WTC11 (cell line): ENCODE results near the gene PNP. TPM values are rescaled to one million over a fixed set of nuclear protein-coding genes. Genes with fewer than 3 reads are reported as not detected.

Source experiments
- ATAC-seq: fragments of 200-7000 bp; cut with Tn5 transposase; 2 replicates; pipeline ENCODE4 v1.10.0; 2021; ENCODE audit warnings: mild to moderate bottlenecking, moderate library complexity
- CTCF ChIA-PET: fragments of 300-600 bp; sonication (Branson Sonifier 250); formaldehyde crosslinking; loops from one replicate; lab custom pipeline; 2021; ENCODE audit warnings: antibody characterized with exemption; lab: Charles Lee
- POLR2A ChIA-PET: fragments of 350-600 bp; sonication (Branson Sonifier 250); formaldehyde crosslinking; loops from one replicate; lab custom pipeline; 2021; ENCODE audit warnings: antibody characterized with exemption; lab: Charles Lee
- DNase-seq: peaks from one replicate; pipeline ENCODE4 v3.0.0; 2021; ENCODE audit warnings: low spot score
- H3K27ac Mint-ChIP-seq: 2 replicates; pipeline ENCODE4 v1.8.0; 2021; ENCODE audit warnings: mixed read lengths
- H3K27me3 Mint-ChIP-seq: 2 replicates; pipeline ENCODE4 v1.8.0; 2021; ENCODE audit warnings: low read depth, mild to moderate bottlenecking, moderate library complexity, mixed read lengths
- H3K36me3 Mint-ChIP-seq: 2 replicates; pipeline ENCODE4 v1.8.0; 2021; ENCODE audit warnings: mixed read lengths
- H3K4me1 Mint-ChIP-seq: 2 replicates; pipeline ENCODE4 v1.8.0; 2022; ENCODE audit warnings: mixed read lengths
- H3K4me3 Mint-ChIP-seq: 2 replicates; pipeline ENCODE4 v1.8.0; 2021; ENCODE audit warnings: mild to moderate bottlenecking, moderate library complexity, mixed read lengths
- H3K9me3 Mint-ChIP-seq: 2 replicates; pipeline ENCODE4 v1.8.0; 2021; ENCODE audit warnings: mixed read lengths
- AFF4 ChIP-seq: sonication (generic); formaldehyde crosslinking; IDR thresholded peaks from 2 replicates; pipeline ENCODE4 v1.8.1; 2023; ENCODE audit warnings: mild to moderate bottlenecking, missing genetic modification reagents, borderline replicate concordance
- FOXK1 ChIP-seq: sonication (generic); formaldehyde crosslinking; IDR thresholded peaks from 2 replicates; pipeline ENCODE4 v1.8.0; 2022; ENCODE audit warnings: mild to moderate bottlenecking, moderate library complexity, missing genetic modification reagents
- IRF2 ChIP-seq: sonication (generic); formaldehyde crosslinking; IDR thresholded peaks from 2 replicates; pipeline ENCODE4 v1.8.0; 2022; ENCODE audit warnings: low read depth, missing genetic modification reagents, borderline replicate concordance
- JUN ChIP-seq: sonication (generic); formaldehyde crosslinking; IDR thresholded peaks from 2 replicates; pipeline ENCODE4 v1.8.0; 2023; ENCODE audit warnings: mild to moderate bottlenecking, missing genetic modification reagents
- MXD4 ChIP-seq: fragments of 250-450 bp; sonication (Bioruptor Pico); IDR thresholded peaks from 2 replicates; pipeline ENCODE4 v1.8.0; 2021; ENCODE audit warnings: mild to moderate bottlenecking, moderate library complexity, borderline replicate concordance
- PREB ChIP-seq: sonication (generic); formaldehyde crosslinking; IDR thresholded peaks from 2 replicates; pipeline ENCODE4 v1.8.1; 2022; ENCODE audit warnings: mild to moderate bottlenecking, missing genetic modification reagents, moderate library complexity, borderline replicate concordance
- RELA ChIP-seq: sonication (generic); formaldehyde crosslinking; IDR thresholded peaks from 2 replicates; pipeline ENCODE4 v1.8.1; 2022; ENCODE audit warnings: missing genetic modification reagents, mild to moderate bottlenecking, borderline replicate concordance
- TCF7 ChIP-seq: sonication (generic); formaldehyde crosslinking; IDR thresholded peaks from 2 replicates; pipeline ENCODE4 v1.8.0; 2022; ENCODE audit warnings: mild to moderate bottlenecking, low read depth, missing genetic modification reagents, moderate library complexity
- ZNF138 ChIP-seq: sonication (generic); formaldehyde crosslinking; conservative IDR thresholded peaks from 2 replicates; pipeline ENCODE4 v1.8.1; 2022; ENCODE audit warnings: mild to moderate bottlenecking, moderate library complexity, missing genetic modification reagents
- ZNF671 ChIP-seq: fragments of 250-450 bp; sonication (Bioruptor Pico); IDR thresholded peaks from 2 replicates; pipeline ENCODE4 v1.8.0; 2021; ENCODE audit warnings: mild to moderate bottlenecking
- ZSCAN18 ChIP-seq: fragments of 250-450 bp; sonication (Bioruptor Pico); IDR thresholded peaks from 2 replicates; pipeline ENCODE4 v2.1.2; 2022; ENCODE audit warnings: mild to moderate bottlenecking, moderate library complexity
- total RNA-seq: library from RNA; stranded (reverse); gene quantifications from 3 replicates; pipeline ENCODE4 v1.2.3, GENCODE V29; 2021
- TF ChIP-seq, protein P1 (sequence below): sonication (generic); formaldehyde crosslinking; IDR thresholded peaks from 2 replicates; pipeline ENCODE4 v1.8.0; 2022; ENCODE audit warnings: mild to moderate bottlenecking, missing genetic modification reagents
- TF ChIP-seq, protein P2 (sequence below): sonication (generic); formaldehyde crosslinking; IDR thresholded peaks from 2 replicates; pipeline ENCODE4 v1.8.0; 2023; ENCODE audit warnings: missing genetic modification reagents
- TF ChIP-seq, protein P3 (sequence below): sonication (generic); formaldehyde crosslinking; IDR thresholded peaks from 2 replicates; pipeline ENCODE4 v1.8.1; 2022; ENCODE audit warnings: missing genetic modification reagents, borderline replicate concordance

PNP gene
- total RNA-seq, 1 experiment from 2014 or later, result 95.8 TPM

DNA sequence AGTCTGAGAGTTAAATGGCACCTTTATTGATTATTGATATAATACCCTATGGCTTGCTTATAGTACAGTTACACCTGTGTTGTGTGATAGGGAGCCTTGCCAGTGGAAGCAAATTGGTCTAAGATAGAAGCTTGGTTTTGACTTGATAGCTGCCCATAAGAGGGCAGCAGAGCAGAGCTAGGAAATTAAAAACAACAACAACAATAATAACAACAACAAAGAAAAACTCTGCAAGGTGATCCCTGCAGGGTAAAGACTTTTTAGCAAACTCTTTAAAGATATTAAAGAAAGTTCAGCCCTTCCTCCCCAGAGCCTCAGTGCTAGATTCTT, 18.2 kb downstream of the PNP start:
- H3K27ac Mint-ChIP-seq, result no peak overlapping the region
- CTCF ChIA-PET, result interaction anchor here (0.8 to 5.8 kb wide), 10 partner anchors 11 to 121 kb away, joined by 3 to 64 read pairs (median 6); partner anchors contain the start of genes PIP4P1 and RNASE11
- TF ChIP-seq IRF2 (CRISPR knock-in tag) (no peak), FOXK1 (no peak), ZNF671 (no peak), ZSCAN18 (no peak), AFF4 (CRISPR knock-in tag) (no peak), ZNF138 (CRISPR knock-in tag) (no peak), TCF7 (CRISPR knock-in tag) (no peak), RELA (CRISPR knock-in tag) (no peak), PREB (no peak), JUN (CRISPR knock-in tag) (no peak), MXD4 (CRISPR knock-in tag) (no peak)
- TF ChIP-seq, protein P1, sequence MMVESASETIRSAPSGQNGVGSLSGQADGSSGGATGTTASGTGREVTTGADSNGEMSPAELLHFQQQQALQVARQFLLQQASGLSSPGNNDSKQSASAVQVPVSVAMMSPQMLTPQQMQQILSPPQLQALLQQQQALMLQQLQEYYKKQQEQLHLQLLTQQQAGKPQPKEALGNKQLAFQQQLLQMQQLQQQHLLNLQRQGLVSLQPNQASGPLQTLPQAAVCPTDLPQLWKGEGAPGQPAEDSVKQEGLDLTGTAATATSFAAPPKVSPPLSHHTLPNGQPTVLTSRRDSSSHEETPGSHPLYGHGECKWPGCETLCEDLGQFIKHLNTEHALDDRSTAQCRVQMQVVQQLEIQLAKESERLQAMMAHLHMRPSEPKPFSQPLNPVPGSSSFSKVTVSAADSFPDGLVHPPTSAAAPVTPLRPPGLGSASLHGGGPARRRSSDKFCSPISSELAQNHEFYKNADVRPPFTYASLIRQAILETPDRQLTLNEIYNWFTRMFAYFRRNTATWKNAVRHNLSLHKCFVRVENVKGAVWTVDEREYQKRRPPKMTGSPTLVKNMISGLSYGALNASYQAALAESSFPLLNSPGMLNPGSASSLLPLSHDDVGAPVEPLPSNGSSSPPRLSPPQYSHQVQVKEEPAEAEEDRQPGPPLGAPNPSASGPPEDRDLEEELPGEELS (CRISPR knock-in tag), result no peak
- TF ChIP-seq, protein P2, sequence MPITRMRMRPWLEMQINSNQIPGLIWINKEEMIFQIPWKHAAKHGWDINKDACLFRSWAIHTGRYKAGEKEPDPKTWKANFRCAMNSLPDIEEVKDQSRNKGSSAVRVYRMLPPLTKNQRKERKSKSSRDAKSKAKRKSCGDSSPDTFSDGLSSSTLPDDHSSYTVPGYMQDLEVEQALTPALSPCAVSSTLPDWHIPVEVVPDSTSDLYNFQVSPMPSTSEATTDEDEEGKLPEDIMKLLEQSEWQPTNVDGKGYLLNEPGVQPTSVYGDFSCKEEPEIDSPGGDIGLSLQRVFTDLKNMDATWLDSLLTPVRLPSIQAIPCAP (CRISPR knock-in tag), result no peak
- TF ChIP-seq, protein P3, sequence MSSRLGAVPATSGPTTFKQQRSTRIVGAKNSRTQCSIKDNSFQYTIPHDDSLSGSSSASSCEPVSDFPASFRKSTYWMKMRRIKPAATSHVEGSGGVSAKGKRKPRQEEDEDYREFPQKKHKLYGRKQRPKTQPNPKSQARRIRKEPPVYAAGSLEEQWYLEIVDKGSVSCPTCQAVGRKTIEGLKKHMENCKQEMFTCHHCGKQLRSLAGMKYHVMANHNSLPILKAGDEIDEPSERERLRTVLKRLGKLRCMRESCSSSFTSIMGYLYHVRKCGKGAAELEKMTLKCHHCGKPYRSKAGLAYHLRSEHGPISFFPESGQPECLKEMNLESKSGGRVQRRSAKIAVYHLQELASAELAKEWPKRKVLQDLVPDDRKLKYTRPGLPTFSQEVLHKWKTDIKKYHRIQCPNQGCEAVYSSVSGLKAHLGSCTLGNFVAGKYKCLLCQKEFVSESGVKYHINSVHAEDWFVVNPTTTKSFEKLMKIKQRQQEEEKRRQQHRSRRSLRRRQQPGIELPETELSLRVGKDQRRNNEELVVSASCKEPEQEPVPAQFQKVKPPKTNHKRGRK (CRISPR knock-in tag), result no peak
- TF ChIP-seq, all 79 proteins: peak for 0
- ATAC-seq, result peak; percentile 55; the same call in 1 of the 2 replicates
- peaks cover 6% of the 10 kb centered on the region; the same call in 1 of the 2 replicates for H3K9me3 Mint-ChIP-seq
- no peaks in the 10 kb centered on the region; the same call in 1 of the 2 replicates for H3K27me3 Mint-ChIP-seq
- no peak for DNase-seq
- no peak overlapping the region for H3K4me3 Mint-ChIP-seq
- POLR2A ChIA-PET, result no interaction called here
- H3K4me1 Mint-ChIP-seq, result peaks cover 45% of the 10 kb centered on the region
- no peaks in the 10 kb centered on the region for H3K36me3 Mint-ChIP-seq
